Measurements from ENCODE around the gene CHAT.

The CHAT gene

GRCh38 chr10:49597426-49598163, 16.2 kb upstream of the CHAT start:
- DNase-seq = no peak

- no peak for DNase-seq
Measured at GRCh38 chr10:49598164-49598856, 15.5 kb upstream of the CHAT start.

DNA sequence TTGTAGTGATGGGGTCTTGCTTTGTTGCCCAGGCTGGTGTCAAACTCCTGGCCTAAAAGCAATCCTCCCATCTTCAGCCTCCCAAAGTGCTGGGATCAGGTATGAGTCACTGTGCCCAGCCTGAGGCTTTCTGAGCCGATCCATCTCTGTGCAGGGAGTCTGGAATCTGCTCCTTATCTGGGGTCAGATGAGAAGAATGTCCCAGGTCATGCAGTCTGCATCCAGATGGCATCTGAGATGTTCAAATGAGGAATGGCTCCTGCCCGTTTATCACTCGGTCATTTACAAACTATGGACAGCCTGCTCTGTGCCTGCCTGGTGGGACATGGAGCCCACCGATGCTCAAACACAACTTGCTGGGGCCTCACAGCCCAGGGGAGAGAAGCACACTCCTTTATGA, 14.9 kb upstream of the CHAT start:
- no peak for DNase-seq

GRCh38 chr10:49599546-49599945, 14.3 kb upstream of the CHAT start:
- no peak for DNase-seq

DNA sequence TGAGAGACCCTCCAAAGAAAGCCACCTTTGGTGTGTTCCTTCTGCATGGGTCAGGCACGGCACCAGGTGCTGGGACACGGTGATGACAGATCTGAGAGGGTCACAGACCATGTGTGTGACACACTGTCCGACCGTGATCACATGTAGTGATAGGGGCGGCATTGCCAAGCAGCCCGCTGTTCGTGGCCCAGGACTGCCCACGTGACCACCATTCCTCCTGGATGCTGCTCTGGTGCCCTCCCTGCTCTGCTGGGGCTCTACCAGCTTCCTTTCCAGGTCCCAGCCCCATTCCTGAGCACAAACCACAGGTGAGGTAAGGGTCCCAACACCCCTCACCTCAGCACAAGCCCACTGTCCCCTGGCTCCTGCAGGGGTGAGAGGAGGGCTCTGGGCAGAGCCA, 13.8 kb upstream of the CHAT start:
- no peak for DNase-seq

DNA sequence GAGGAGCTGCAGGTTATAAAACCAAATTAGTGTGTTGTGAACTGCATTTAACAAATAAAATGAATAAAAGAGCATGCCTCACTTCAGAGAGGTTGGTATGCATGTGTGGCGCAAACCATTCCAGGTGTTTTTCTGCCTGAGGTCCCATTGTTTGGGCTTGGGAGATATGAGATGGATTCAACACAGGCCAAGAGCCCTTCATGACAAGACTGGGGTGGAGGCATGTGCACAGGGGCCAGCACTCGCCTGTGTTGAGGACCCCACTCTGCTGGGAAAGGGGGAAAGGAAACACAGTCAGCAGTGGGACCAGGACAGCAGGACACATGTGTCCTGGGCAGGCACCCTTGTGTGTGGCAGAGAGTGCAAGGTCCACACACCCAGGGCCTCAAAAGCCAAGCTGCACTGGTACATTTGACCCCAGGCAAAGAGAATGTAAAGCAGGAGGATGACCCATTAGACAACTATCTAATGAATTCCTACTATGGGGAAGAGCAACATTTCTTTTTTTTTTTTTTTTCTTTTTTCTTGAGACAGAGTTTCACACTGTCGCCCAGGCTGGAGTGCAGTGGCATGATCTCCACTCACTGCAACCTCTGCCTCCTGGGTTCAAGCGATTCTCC, 12.9 kb upstream of the CHAT start:
- no peak for DNase-seq

DNA sequence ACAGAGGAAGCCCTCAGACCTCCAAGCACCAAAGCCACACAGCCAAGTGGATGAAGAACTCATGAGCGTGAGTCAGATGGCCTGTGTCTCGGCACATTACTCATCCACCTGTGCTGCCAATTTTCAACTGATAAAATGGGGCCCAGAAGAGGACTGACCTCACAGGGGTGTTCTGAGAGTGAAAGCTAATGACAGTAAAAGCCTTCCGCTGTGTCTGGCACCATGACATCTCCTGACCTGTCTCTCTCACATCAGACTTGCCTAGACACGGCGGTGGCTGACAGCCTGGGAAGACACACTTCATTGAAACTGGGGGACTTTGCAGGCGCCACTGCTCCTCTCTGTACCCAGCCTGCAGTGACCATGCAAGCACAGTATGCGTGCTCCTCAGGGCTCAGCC, 12.0 kb upstream of the CHAT start:
- no peak for DNase-seq

DNA sequence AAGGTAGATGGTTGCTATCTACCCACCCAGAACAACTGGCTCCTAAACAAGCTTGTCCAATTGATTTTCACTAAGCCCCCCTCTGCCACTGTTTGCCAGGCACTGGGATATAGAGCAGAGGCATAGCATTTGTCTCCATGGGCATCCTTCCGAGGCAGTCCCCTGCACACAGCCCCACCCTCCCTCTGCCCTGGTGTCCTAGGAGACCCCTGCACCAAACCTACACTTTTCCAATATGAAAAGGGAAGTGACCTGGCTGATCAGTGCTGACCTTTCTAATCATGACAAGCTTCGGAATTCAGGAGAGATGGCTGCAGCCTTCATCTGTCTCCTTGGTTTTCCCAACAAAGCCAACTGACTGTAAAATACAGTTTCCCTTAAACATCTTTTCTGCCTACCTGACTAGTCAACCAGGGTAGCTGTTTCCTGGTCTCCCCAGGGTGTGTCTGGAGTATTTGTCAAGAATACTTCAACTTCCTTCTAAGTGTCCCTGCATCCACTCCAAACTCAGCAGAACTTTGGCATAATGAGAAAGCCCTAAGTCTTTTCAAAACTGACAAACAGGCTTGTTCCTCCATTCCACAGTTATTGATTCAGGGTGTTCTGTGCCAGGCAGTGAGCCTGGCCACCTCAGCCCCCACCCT, 11.3 kb upstream of the CHAT start:
- no peak for DNase-seq

- no peak for DNase-seq
Measured at GRCh38 chr10:49605216-49605938, 8.5 kb upstream of the CHAT start.

- DNase-seq = no peak
Measured at GRCh38 chr10:49605939-49606509, 7.8 kb upstream of the CHAT start.

DNA sequence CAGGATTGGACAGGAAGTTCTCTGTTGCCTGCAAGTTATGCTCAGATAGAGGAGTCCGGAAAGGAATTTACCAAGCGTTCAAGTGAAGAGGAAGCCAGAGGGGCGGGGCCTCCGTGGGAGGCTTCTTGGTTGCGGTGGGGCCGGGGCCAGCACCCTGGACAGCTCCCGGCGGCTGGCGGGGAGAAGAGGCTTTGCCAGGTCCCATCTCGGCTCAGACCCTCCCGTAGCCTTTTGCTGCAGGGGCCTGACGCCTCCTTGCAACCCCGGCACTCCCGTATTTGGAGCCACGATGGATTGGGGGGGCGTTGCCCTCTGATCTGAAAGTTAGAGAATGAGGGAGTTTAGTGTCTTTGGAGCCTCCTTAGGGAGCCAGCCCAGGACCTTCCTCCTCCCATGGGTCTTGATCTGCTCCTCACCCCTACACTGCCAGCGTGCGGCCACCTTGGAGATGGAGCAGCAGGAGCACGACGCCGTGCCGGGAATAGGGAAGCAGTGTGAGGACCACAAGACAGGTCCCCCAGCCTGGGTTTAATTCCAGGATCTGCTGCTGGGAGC, 6.8 kb upstream of the CHAT start:
- DNase-seq = peak; percentile 21 to 31

DNA sequence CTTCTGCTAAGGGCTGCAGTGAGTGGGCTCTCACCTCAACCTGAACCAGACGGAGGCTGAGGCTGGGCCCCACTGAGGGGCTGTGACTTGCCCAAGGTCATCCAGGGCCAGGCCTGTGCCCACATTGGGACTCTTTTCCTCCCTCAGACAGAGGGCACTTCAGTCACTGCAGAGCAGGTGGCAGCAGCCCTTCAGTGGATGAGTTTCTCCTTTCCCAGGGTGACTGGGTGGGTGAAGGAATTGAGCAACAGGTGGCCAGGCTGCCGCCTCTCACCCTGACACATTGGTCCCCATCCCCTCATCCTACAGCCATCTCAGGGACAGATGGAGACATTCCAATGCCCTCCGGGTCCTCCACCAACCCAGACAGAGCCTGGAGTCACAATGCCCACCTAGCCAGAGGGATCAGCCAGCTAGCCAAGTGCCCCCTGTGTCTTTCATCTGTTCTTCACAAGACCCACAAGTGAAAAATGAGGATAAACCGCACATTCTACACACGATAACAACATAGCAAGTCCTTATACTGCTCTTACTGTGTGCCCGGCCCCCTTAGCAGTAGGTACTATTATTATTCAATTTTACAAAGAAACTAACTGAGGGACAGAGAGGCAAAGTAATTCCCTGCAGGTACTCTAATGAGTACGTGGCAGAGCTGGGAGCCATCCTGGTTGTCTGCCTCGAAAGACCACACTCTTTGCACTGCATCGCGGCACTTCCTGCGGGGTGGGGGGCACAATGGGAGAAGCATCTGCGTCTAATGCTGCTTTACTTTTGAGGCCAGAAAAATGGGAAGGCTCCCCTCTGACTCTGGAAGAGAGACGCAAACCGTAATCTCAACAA, 5.5 kb upstream of the CHAT start:
- DNase-seq = no peak

- DNase-seq = no peak
Measured at GRCh38 chr10:49609006-49609282, 4.9 kb upstream of the CHAT start.

- no peak for DNase-seq
Measured at GRCh38 chr10:49609283-49610113, 4.3 kb upstream of the CHAT start.

DNA sequence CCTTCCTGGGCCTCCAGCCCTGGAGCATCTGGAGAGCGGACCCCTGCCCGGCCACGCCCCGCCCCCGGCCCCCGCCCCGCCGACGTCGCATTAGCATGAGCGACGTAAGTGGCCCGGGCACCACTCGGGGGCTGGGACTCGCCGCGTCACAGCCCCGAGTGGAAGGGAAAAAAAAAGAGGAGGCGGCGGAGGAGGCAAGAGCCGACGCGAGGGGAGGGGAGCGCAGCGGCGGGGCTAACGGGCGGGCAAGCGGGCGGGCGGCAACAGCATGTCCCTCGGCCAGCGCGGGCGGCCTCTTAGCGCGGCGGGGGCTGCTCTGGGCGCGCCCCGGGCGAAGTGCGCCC, 3.8 kb upstream of the CHAT start, which contains the start of gene SLC18A3:
Gene SLC18A3, plus strand, starts transcription at position 197 of the 344 bp plus-strand sequence. CDS start 431 bp downstream, outside the sequence.
- no peak for DNase-seq

DNA sequence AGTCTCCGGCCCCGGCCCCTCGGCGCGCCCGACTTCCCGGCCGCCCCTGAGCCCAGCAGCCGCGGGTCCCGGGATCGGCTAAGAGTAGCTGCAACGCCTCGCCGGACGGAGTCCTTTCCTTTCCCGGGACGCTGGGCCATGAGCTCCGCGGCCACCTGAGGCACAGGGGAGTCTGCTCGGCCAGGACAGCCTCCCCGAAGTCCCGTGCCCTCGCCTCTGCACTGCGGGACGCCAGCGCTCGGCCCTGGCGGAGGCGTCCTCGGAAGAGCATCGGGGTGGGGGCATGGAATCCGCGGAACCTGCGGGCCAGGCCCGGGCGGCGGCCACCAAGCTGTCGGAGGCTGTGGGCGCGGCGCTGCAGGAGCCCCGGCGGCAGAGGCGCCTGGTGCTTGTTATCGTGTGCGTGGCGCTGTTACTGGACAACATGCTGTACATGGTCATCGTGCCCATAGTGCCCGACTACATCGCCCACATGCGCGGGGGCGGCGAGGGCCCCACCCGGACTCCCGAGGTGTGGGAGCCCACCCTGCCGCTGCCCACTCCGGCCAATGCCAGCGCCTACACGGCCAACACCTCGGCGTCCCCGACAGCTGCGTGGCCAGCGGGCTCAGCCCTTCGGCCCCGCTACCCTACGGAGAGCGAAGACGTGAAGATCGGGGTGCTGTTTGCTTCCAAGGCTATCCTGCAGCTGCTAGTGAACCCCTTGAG, 3.2 kb upstream of the CHAT start:
- DNase-seq = no peak

DNA sequence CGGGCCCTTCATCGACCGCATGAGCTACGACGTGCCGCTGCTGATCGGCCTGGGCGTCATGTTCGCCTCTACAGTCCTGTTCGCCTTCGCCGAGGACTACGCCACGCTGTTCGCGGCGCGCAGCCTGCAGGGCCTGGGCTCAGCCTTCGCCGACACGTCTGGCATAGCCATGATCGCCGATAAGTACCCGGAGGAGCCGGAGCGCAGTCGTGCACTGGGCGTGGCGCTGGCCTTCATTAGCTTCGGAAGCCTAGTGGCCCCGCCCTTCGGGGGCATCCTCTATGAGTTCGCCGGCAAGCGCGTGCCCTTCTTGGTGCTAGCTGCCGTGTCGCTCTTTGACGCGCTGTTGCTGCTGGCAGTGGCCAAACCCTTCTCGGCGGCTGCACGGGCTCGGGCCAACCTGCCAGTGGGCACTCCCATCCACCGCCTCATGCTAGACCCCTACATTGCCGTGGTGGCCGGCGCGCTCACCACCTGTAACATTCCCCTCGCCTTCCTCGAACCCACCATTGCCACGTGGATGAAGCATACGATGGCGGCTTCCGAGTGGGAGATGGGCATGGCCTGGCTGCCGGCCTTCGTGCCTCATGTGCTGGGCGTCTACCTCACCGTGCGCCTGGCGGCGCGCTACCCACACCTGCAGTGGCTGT, 2.5 kb upstream of the CHAT start:
- no peak for DNase-seq

DNA sequence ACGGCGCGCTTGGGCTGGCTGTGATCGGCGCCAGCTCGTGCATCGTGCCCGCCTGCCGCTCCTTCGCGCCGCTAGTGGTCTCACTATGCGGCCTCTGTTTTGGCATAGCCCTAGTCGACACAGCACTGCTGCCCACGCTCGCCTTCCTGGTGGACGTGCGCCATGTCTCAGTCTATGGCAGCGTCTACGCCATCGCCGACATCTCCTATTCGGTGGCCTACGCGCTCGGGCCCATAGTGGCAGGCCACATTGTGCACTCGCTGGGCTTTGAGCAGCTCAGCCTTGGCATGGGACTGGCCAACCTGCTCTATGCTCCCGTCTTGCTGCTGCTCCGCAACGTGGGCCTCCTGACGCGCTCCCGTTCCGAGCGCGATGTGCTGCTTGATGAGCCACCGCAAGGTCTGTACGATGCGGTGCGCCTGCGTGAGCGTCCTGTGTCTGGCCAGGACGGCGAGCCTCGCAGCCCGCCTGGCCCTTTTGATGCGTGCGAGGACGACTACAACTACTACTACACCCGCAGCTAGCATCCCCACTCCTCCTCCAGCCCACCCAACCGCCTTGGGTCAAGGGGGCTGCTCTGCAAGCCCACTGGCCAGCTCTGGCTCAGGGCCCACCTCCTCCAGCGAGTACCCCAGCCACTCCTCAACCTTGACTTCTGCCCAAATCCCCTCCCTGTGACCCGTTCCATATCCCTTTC, 1.9 kb upstream of the CHAT start:
- no peak for DNase-seq

Measured in activated CD4-positive, alpha-beta T cell treated with anti-CD3 and anti-CD28 coated beads, Interleukin-2, amount 50 U/mL, for 4 hours (primary cell).